CD4-positive, alpha-beta memory T cell (primary cell): ENCODE measurements around the gene KDM5A. TPM values are rescaled to one million over a fixed set of nuclear protein-coding genes. Genes with fewer than 3 reads are reported as not detected.
A peak's percentile ranks its signal among the peaks of the same experiment; 100 is the strongest.
"Not testable (repeated sequence)": the region's sequence is repeated elsewhere in the genome, so short reads cannot be mapped to it uniquely, and the experiment has no call there.

Experiments used
- CTCF ChIA-PET: fragments of 350-600 bp; sonication (Branson Sonifier 250); formaldehyde crosslinking; loops from one replicate; lab custom pipeline; 2021; ENCODE audit warnings: inconsistent platforms; ENCODE audit not compliant: partially characterized antibody; lab: Charles Lee
- POLR2A ChIA-PET: fragments of 350-600 bp; sonication (Branson Sonifier 250); formaldehyde crosslinking; loops from one replicate; lab custom pipeline; 2021; ENCODE audit not compliant: partially characterized antibody; lab: Charles Lee
- DNase-seq, 5 donors: peaks; one replicate each; pipeline versions ENCODE4 v3.0.0 to v3.0.0-alpha.2; 2020 to 2022; ENCODE audit warnings: mixed read lengths in 1 of 5
- H3K27ac ChIP-seq: one replicate; pipeline ENCODE4 v1.7.0; 2013; ENCODE audit warnings: low read depth, low read length
- H3K27me3 ChIP-seq: 2 replicates; pipeline ENCODE4 v1.7.0; 2013; ENCODE audit warnings: mild to moderate bottlenecking, low read length, moderate library complexity; ENCODE audit not compliant: insufficient read depth
- H3K36me3 ChIP-seq: 2 replicates; pipeline ENCODE4 v1.7.0; 2013; ENCODE audit warnings: mild to moderate bottlenecking, low read length, moderate library complexity; ENCODE audit not compliant: insufficient read depth
- H3K4me1 ChIP-seq: 2 replicates; pipeline ENCODE4 v1.7.0; 2013; ENCODE audit warnings: mild to moderate bottlenecking, low read length, moderate library complexity; ENCODE audit not compliant: insufficient read depth
- H3K4me3 ChIP-seq, 2 donors: one replicate each; pipeline ENCODE4 v1.7.0; 2013; ENCODE audit warnings: low read length in 2 of 2, mild to moderate bottlenecking in 1 of 2
- H3K9me3 ChIP-seq, 2 donors: one replicate each; pipeline ENCODE4 v1.7.0; 2013; ENCODE audit warnings: low read length in 2 of 2, control low read depth in 1 of 2; ENCODE audit not compliant: control insufficient read depth in 1 of 2
- H3K27ac Mint-ChIP-seq, 7 donors: one replicate each; pipeline ENCODE4 v1.8.0; 2020 to 2021; ENCODE audit warnings: mixed read lengths in 7 of 7, mild to moderate bottlenecking in 6 of 7, inconsistent platforms in 3 of 7, moderate library complexity in 3 of 7
- H3K27me3 Mint-ChIP-seq, 2 donors: one replicate each; pipeline ENCODE4 v1.8.0; 2020 to 2021; ENCODE audit warnings: mixed read lengths in 2 of 2
- H3K36me3 Mint-ChIP-seq, 2 donors: one replicate each; pipeline ENCODE4 v1.8.0; 2020 to 2021; ENCODE audit warnings: mixed read lengths in 2 of 2, inconsistent platforms in 1 of 2, mild to moderate bottlenecking in 1 of 2
- H3K4me1 Mint-ChIP-seq, 4 donors: one replicate each; pipeline ENCODE4 v1.8.0; 2020 to 2021; ENCODE audit warnings: mixed read lengths in 4 of 4, mild to moderate bottlenecking in 1 of 4
- H3K4me3 Mint-ChIP-seq, 8 donors: one replicate each; pipeline ENCODE4 v1.8.0; 2020 to 2021; ENCODE audit warnings: mixed read lengths in 8 of 8, mild to moderate bottlenecking in 7 of 8, moderate library complexity in 6 of 8, inconsistent platforms in 3 of 8
- H3K9me3 Mint-ChIP-seq, 8 donors: one replicate each; pipeline ENCODE4 v1.8.0; 2020 to 2021; ENCODE audit warnings: mixed read lengths in 8 of 8, mild to moderate bottlenecking in 5 of 8, inconsistent platforms in 3 of 8, moderate library complexity in 1 of 8
- intact Hi-C: fragments of 100-400 bp; cut with micrococcal nuclease; formaldehyde crosslinking; loops from one replicate; pipeline ENCODE4 v1.15.1; 2023
- polyA plus RNA-seq, 2 donors: library from polyadenylated mRNA; unstranded; fragments of 300-500 nt; fragmentation: Illumina TruSeq; gene quantifications; one replicate each; pipeline ENCODE4 v1.2.3, GENCODE V29; 2021
- total RNA-seq, 2 experiments: library from RNA; stranded (reverse); gene quantifications; one replicate each; pipeline ENCODE4 v1.2.3, GENCODE V29; 2021

The KDM5A gene
- total and polyA plus RNA-seq, 4 experiments from 2014 or later = 40.7 to 134 (median 98.0) TPM

GRCh38 chr12:367972-368371, 21.1 kb downstream of the KDM5A start:
- H3K27me3 Mint-ChIP-seq = no peaks in the 10 kb centered on the region
- H3K27ac Mint-ChIP-seq = peak overlapping the region in 1 of 7 donors; percentile 81
- no peaks in the 10 kb centered on the region for H3K27me3 ChIP-seq
- ChIA-PET POLR2A (no interaction called here), CTCF (no interaction called here)
- H3K9me3 ChIP-seq = peaks cover 0 to 4% of the 10 kb centered on the region in 2 donors
- no peak for DNase-seq
- peaks cover 4 to 11% (median 7%) of the 10 kb centered on the region in 4 donors for H3K4me1 Mint-ChIP-seq
- H3K36me3 Mint-ChIP-seq = peaks cover 73 to 76% of the 10 kb centered on the region in 2 donors
- H3K36me3 ChIP-seq = peaks cover 33% of the 10 kb centered on the region
- no peaks in the 10 kb centered on the region for H3K4me1 ChIP-seq
- H3K27ac ChIP-seq = no peak overlapping the region
- H3K4me3 Mint-ChIP-seq = no peak overlapping the region
- no peak overlapping the region for H3K4me3 ChIP-seq
- intact Hi-C loops = no loop called here
- H3K9me3 Mint-ChIP-seq = peaks cover 0 to 12% (median 4%) of the 10 kb centered on the region in 8 donors

DNA sequence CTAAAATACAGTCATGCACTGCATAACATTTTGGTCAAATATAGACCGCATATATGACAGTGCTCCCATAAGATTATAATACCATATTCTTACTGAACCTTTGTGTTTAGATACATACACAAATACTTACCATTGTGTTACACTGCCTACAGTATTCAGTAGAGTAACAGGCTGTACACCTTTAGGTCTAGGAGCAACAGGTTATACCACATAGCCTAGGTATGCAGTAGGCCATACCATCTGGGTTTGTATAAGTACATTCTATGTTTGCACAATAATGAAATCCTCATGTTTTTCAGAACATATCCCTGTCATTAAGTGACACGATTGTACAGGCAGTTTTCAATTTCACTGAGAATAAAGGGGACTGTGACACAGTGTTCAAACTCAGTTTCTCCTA, 22.3 kb downstream of the KDM5A start:
- POLR2A ChIA-PET = no interaction called here
- Mint-ChIP-seq H3K4me1 (peaks cover 8 to 15% (median 11%) of the 10 kb centered on the region in 4 donors), H3K9me3 (peaks cover 0 to 12% (median 3%) of the 10 kb centered on the region in 8 donors), H3K36me3 (peaks cover 76 to 78% of the 10 kb centered on the region in 2 donors), H3K4me3 (no peak overlapping the region), H3K27ac (peak overlapping the region in 1 of 7 donors; percentile 32), H3K27me3 (no peaks in the 10 kb centered on the region)
- intact Hi-C loops = no loop called here
- DNase-seq = no peak
- CTCF ChIA-PET = no interaction called here
- no peaks in the 10 kb centered on the region for H3K27me3 ChIP-seq
- H3K4me3 ChIP-seq = no peak overlapping the region
- H3K27ac ChIP-seq = no peak overlapping the region
- peaks cover 0 to 4% of the 10 kb centered on the region in 2 donors for H3K9me3 ChIP-seq
- no peaks in the 10 kb centered on the region for H3K4me1 ChIP-seq
- peaks cover 44% of the 10 kb centered on the region for H3K36me3 ChIP-seq

DNA sequence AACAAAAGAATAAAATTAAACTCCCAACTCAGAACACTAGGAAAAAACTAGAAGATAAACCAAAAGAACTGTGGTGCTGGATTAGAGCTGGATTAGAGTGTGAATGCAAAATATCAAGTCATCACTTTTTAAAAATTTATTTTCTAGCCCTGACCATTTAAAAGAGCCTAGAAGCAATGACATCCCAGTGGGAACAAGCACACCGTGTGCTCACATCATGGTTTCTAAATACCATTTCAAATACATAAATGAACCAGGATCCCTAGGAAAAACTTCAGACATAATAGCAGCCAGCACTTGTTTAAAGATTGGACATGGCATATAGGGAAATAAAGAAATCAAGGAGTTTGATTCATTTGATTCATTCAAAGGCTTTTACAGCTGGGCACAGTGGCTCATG, 30.0 kb downstream of the KDM5A start:
- Histone ChIP-seq H3K36me3 (peaks cover 37% of the 10 kb centered on the region), H3K9me3 (no peaks in the 10 kb centered on the region), H3K4me1 (no peaks in the 10 kb centered on the region), H3K4me3 (no peak overlapping the region), H3K27ac (no peak overlapping the region), H3K27me3 (no peaks in the 10 kb centered on the region)
- Mint-ChIP-seq H3K27ac (peak overlapping the region in 3 of 7 donors; percentile 31 to 46 (median 35)), H3K4me1 (peaks cover 16 to 39% (median 23%) of the 10 kb centered on the region in 4 donors), H3K36me3 (peaks cover 67 to 78% of the 10 kb centered on the region in 2 donors), H3K27me3 (no peaks in the 10 kb centered on the region), H3K4me3 (no peak overlapping the region), H3K9me3 (peaks cover 0 to 4% (median 0%) of the 10 kb centered on the region in 8 donors)
- POLR2A ChIA-PET = no interaction called here
- intact Hi-C loops = no loop called here
- DNase-seq = no peak
- CTCF ChIA-PET = no interaction called here

DNA sequence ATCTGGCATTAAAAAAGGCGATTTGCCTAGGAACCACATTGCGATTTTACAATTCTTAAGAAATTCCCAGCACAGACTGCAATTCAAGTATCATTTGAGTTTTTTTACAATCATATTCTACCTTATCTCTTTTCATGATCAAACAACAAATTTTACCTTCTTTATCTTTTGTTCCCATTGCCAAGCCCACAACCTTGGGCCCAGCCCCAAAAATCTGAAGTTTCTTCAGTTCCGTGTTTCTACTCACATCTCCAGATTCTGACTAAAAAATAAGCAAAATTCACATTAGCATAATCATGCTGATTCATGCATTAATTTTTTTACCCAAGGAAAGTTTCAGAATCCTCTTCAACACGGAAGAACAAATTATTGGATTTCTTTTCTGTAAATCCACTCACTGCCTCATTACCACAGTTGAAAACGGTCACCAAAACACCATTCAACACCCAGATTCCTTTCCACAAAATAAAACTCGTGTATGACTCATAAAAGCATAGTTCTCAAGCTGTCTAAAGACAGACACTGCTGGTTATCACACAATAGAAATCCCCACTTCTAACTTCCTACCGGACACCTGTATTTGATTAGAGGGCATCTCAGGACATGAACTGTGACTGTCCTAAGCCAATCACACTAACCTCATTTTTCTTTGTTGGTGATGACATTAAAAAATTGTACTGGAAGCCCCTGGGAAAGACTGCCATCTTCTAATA, 32.7 kb downstream of the KDM5A start:
- intact Hi-C loops = no loop called here
- CTCF ChIA-PET = no interaction called here
- POLR2A ChIA-PET = no interaction called here

DNA sequence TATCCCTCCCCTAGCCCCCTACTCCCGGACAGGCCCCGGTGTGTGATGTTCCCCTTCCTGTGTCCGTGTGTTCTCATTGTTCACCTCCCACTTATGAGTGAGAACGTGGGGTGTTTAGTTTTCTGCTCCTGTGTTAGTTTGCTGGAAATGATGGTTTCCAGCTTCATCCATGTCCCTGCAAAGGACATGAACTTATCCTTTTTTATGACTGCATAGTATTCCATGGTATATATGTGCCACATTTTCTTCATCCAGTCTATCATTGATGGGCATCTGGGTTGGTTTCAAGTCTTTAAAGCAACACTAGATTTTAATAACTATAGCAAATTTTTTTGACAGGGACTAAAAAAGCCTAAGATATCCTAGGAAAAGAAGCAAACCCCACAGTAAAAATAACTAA, 37.9 kb downstream of the KDM5A start:
- H3K36me3 Mint-ChIP-seq = peaks cover 63 to 71% of the 10 kb centered on the region in 2 donors
- H3K36me3 ChIP-seq = peaks cover 44% of the 10 kb centered on the region
- peaks cover 12 to 32% (median 21%) of the 10 kb centered on the region in 4 donors for H3K4me1 Mint-ChIP-seq
- POLR2A ChIA-PET, H3K4me1 ChIP-seq, intact Hi-C loops, H3K4me3 ChIP-seq, H3K27ac ChIP-seq, DNase-seq, H3K9me3 ChIP-seq, H3K27me3 ChIP-seq, H3K27me3 Mint-ChIP-seq, CTCF ChIA-PET, H3K27ac Mint-ChIP-seq, H3K4me3 Mint-ChIP-seq, H3K9me3 Mint-ChIP-seq: not testable (repeated sequence)

More for the DNA sequence above, 32.7 kb downstream of the KDM5A start:
- Histone ChIP-seq H3K9me3 (no peaks in the 10 kb centered on the region), H3K36me3 (peaks cover 31% of the 10 kb centered on the region), H3K27me3 (no peaks in the 10 kb centered on the region), H3K4me3 (no peak overlapping the region), H3K27ac (no peak overlapping the region), H3K4me1 (no peaks in the 10 kb centered on the region)
- Mint-ChIP-seq H3K36me3 (peaks cover 58 to 74% of the 10 kb centered on the region in 2 donors), H3K27ac (peak overlapping the region in 1 of 7 donors; percentile 37), H3K27me3 (no peaks in the 10 kb centered on the region), H3K9me3 (peaks cover 0 to 2% (median 0%) of the 10 kb centered on the region in 8 donors), H3K4me3 (no peak overlapping the region), H3K4me1 (peaks cover 10 to 33% (median 18%) of the 10 kb centered on the region in 4 donors)
- DNase-seq = no peak

DNA sequence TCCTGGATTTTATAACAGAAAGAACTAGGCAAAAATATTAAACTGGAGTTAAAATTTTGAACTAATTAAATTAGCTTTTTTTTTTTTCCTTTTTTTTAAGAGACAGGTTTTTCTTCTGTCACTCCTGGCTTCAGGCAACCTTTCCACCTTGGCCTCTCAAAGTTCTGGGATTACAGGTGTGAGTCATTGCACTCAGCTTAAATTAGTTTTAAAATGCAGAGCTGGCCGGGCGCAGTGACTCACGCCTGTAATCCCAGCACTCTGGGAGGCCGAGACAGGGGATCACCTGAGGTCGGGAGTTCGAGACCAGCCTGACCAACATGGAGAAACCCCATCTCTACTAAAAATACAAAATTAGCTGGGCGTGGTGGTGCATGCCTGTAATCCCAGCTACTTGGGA, 39.5 kb downstream of the KDM5A start:
- H3K27me3 ChIP-seq, CTCF ChIA-PET, intact Hi-C loops, H3K27ac ChIP-seq, H3K4me3 Mint-ChIP-seq, H3K9me3 ChIP-seq, H3K27ac Mint-ChIP-seq, H3K9me3 Mint-ChIP-seq, DNase-seq, H3K4me1 ChIP-seq, H3K27me3 Mint-ChIP-seq, H3K4me3 ChIP-seq: not testable (repeated sequence)
- POLR2A ChIA-PET = interaction anchor here (1.3 kb wide), 1 partner anchor 39 kb away, joined by 3 read pairs; no protein-coding TSS in a partner anchor
- peaks cover 21 to 41% (median 34%) of the 10 kb centered on the region in 4 donors for H3K4me1 Mint-ChIP-seq
- peaks cover 41% of the 10 kb centered on the region for H3K36me3 ChIP-seq
- H3K36me3 Mint-ChIP-seq = peaks cover 65 to 76% of the 10 kb centered on the region in 2 donors

DNA sequence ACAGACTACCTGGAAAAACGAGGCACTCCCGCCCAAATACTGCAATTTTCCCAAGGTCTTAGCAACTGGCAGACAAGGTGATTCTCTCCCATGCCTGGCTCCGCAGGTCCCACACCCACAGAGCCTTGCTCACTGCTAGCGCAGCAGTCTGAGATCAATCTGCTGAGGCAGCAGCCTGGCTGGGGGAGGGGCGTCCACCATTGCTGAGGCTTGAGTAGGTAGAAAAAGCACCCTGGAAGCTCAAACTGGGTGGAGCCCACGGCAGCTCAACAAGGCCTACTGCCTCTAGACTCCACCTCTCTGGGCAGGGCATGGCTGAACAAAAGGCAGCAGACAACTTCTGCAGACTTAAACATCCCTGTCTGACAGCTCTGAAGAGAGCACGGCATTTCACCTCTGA, 46.1 kb downstream of the KDM5A start:
- H3K27me3 ChIP-seq, H3K27me3 Mint-ChIP-seq, H3K4me1 ChIP-seq, H3K4me3 ChIP-seq, H3K9me3 Mint-ChIP-seq, H3K27ac ChIP-seq, intact Hi-C loops, H3K4me3 Mint-ChIP-seq, H3K9me3 ChIP-seq, DNase-seq: not testable (repeated sequence)
- POLR2A ChIA-PET = interaction anchor here (0.9 kb wide), 1 partner anchor 46 kb away, joined by 3 read pairs; the partner anchor contains the start of gene KDM5A
- H3K36me3 ChIP-seq = peaks cover 14% of the 10 kb centered on the region
- CTCF ChIA-PET = interaction anchor here (1.1 kb wide), 1 partner anchor 55 kb away, joined by 3 read pairs; no protein-coding TSS in a partner anchor
- H3K4me1 Mint-ChIP-seq = peaks cover 35 to 57% (median 46%) of the 10 kb centered on the region in 4 donors
- peak overlapping the region in 2 of 7 donors; percentile 19 to 70 for H3K27ac Mint-ChIP-seq
- peaks cover 65 to 86% of the 10 kb centered on the region in 2 donors for H3K36me3 Mint-ChIP-seq
